Medulla oblongata (tissue), 1 donor: ENCODE data around the gene PTGES3.
A peak's percentile ranks its signal among the peaks of the same experiment; 100 is the strongest.

Source experiments
- DNase-seq: peaks from one replicate; pipeline ENCODE4 v3.0.0-alpha.2; 2015; ENCODE audit errors: extremely low spot score

PTGES3 gene

GRCh38 chr12:56629459-56630179, 58.5 kb downstream of the PTGES3 start:
- peak; percentile 22 for DNase-seq

GRCh38 chr12:56628671-56629458, 59.2 kb downstream of the PTGES3 start:
- peak; percentile 69 for DNase-seq

- no peak for DNase-seq
Observed at GRCh38 chr12:56626701-56627100, 61.4 kb downstream of the PTGES3 start.

- DNase-seq: no peak
Observed at GRCh38 chr12:56622535-56622934, 65.5 kb downstream of the PTGES3 start.

- DNase-seq: no peak
Observed at GRCh38 chr12:56616925-56617324, 71.2 kb downstream of the PTGES3 start.

GRCh38 chr12:56616244-56616643, 71.8 kb downstream of the PTGES3 start:
- no peak for DNase-seq

- DNase-seq: no peak
Observed at GRCh38 chr12:56614627-56615026, 73.5 kb downstream of the PTGES3 start.
